GM23338 (cell line): ENCODE results near the gene ARMC7. TPM values are rescaled to one million over a fixed set of nuclear protein-coding genes. Genes with fewer than 3 reads are reported as not detected.

Experiments used
- ATAC-seq: fragments of 200-7000 bp; cut with Tn5 transposase; 3 replicates; pipeline ENCODE4 v1.9.1; 2020
- DNase-seq: peaks from one replicate; pipeline ENCODE4 v3.0.0-alpha.2; 2015; ENCODE audit warnings: low spot score
- H2AFZ ChIP-seq: fragments of 200-600 bp; sonication (generic); 2 replicates; pipeline ENCODE4 v1.8.0; 2016; ENCODE audit warnings: antibody characterized with exemption, mild to moderate bottlenecking, moderate library complexity
- H3F3A ChIP-seq: fragments of 200-600 bp; sonication (generic); replicated peaks from 2 replicates; pipeline ENCODE4 v1.8.0; 2017; ENCODE audit warnings: antibody characterized with exemption, mixed run types, low read depth
- H3K27ac ChIP-seq: fragments of 200-600 bp; sonication (generic); 2 replicates; pipeline ENCODE4 v1.6.1; 2016; ENCODE audit warnings: low read depth
- H3K27me3 ChIP-seq: fragments of 200-600 bp; sonication (generic); 2 replicates; pipeline ENCODE4 v1.8.0; 2016; ENCODE audit warnings: mild to moderate bottlenecking, mixed run types, moderate library complexity; ENCODE audit not compliant: insufficient read depth
- H3K36me3 ChIP-seq: fragments of 200-600 bp; sonication (generic); 2 replicates; pipeline ENCODE4 v1.8.0; 2016; ENCODE audit warnings: mild to moderate bottlenecking; ENCODE audit not compliant: insufficient read depth
- H3K4me1 ChIP-seq: fragments of 200-600 bp; sonication (generic); 2 replicates; pipeline ENCODE4 v1.8.0; 2016; ENCODE audit warnings: mild to moderate bottlenecking, moderate library complexity; ENCODE audit not compliant: insufficient read depth
- H3K4me2 ChIP-seq: fragments of 200-600 bp; sonication (generic); 2 replicates; pipeline ENCODE4 v1.7.1; 2017; ENCODE audit warnings: mixed run types
- H3K4me3 ChIP-seq: fragments of 200-600 bp; sonication (generic); 2 replicates; pipeline ENCODE4 v1.6.1; 2016; ENCODE audit warnings: mixed run types
- H3K79me2 ChIP-seq: fragments of 200-600 bp; sonication (generic); replicated peaks from 2 replicates; pipeline ENCODE4 v1.8.0; 2017; ENCODE audit warnings: mild to moderate bottlenecking; ENCODE audit not compliant: insufficient read depth
- H3K9me2 ChIP-seq: fragments of 200-600 bp; sonication (generic); 2 replicates; pipeline ENCODE4 v1.8.0; 2017; ENCODE audit not compliant: insufficient read depth
- H4K20me1 ChIP-seq: fragments of 200-600 bp; sonication (generic); replicated peaks from 2 replicates; pipeline ENCODE4 v1.8.0; 2017; ENCODE audit warnings: mild to moderate bottlenecking; ENCODE audit not compliant: insufficient read depth
- H3K27ac Mint-ChIP-seq: 2 replicates; pipeline ENCODE4 v1.8.0; 2020; ENCODE audit warnings: inconsistent platforms, mild to moderate bottlenecking, moderate library complexity, mixed read lengths
- H3K27me3 Mint-ChIP-seq: 3 replicates; pipeline ENCODE4 v1.8.0; 2022; ENCODE audit warnings: low read depth, mild to moderate bottlenecking, moderate library complexity, mixed read lengths, inconsistent platforms; ENCODE audit not compliant: insufficient read depth, poor library complexity
- H3K36me3 Mint-ChIP-seq: 3 replicates; pipeline ENCODE4 v1.8.0; 2021; ENCODE audit warnings: low read depth, mild to moderate bottlenecking, inconsistent platforms, moderate library complexity, mixed read lengths
- H3K4me1 Mint-ChIP-seq: 3 replicates; pipeline ENCODE4 v1.8.0; 2020; ENCODE audit warnings: mild to moderate bottlenecking, inconsistent platforms, mixed read lengths
- H3K4me3 Mint-ChIP-seq: 3 replicates; pipeline ENCODE4 v1.8.0; 2021; ENCODE audit warnings: moderate library complexity, mild to moderate bottlenecking, inconsistent platforms, mixed read lengths
- H3K9me3 Mint-ChIP-seq: 3 replicates; pipeline ENCODE4 v1.8.0; 2020; ENCODE audit warnings: moderate library complexity, mild to moderate bottlenecking, inconsistent platforms, mixed read lengths
- CREB1 ChIP-seq: fragments of 250-450 bp; sonication (Bioruptor Pico); IDR thresholded peaks from 2 replicates; pipeline ENCODE4 v1.5.0; 2020; ENCODE audit warnings: low read depth, mild to moderate bottlenecking, moderate library complexity
- EZH2 ChIP-seq: fragments of 200-600 bp; sonication (generic); IDR thresholded peaks from one replicate; pipeline ENCODE4 v1.8.0; 2017; ENCODE audit warnings: antibody characterized with exemption, mild to moderate bottlenecking, low read depth; ENCODE audit not compliant: unreplicated experiment
- EZH2phosphoT487 ChIP-seq: fragments of 200-600 bp; sonication (generic); IDR thresholded peaks from one replicate; pipeline ENCODE4 v1.8.1; 2018; ENCODE audit warnings: antibody characterized with exemption; ENCODE audit not compliant: unreplicated experiment
- JUNB ChIP-seq: IDR thresholded peaks from one replicate; pipeline ENCODE4 v1.6.1; 2016; ENCODE audit warnings: antibody characterized with exemption; ENCODE audit not compliant: unreplicated experiment
- NANOG ChIP-seq: IDR thresholded peaks from 2 replicates; pipeline ENCODE4 v1.6.1; 2016; ENCODE audit warnings: antibody characterized with exemption, borderline replicate concordance
- POLR2AphosphoS5 ChIP-seq: IDR thresholded peaks from 2 replicates; pipeline ENCODE4 v1.6.1; 2016; ENCODE audit warnings: antibody characterized with exemption, low read depth
- STAT1 ChIP-seq: IDR thresholded peaks from one replicate; pipeline ENCODE4 v1.6.1; 2016; ENCODE audit warnings: antibody characterized with exemption; ENCODE audit not compliant: unreplicated experiment
- ZNF114 ChIP-seq: fragments of 250-450 bp; sonication (Bioruptor Pico); IDR thresholded peaks from 2 replicates; pipeline ENCODE4 v1.5.0; 2020; ENCODE audit warnings: mild to moderate bottlenecking, moderate library complexity
- ZNF331 ChIP-seq: fragments of 250-450 bp; sonication (Bioruptor Pico); IDR thresholded peaks from 2 replicates; pipeline ENCODE4 v1.5.0; 2020; ENCODE audit warnings: low read depth, mild to moderate bottlenecking, moderate library complexity
- polyA plus RNA-seq: library from polyadenylated mRNA; unstranded; fragments of >200 nt; fragmentation: Nextera tagmentation; extraction: Ambion mirVana; gene quantifications from 2 replicates; pipeline ENCODE4 v1.2.1, GENCODE V29; 2016
- total RNA-seq: library from RNA; depleted of rRNA; stranded (reverse); fragments of >200 nt; shearing (Covaris generic); gene quantifications from 2 replicates; pipeline ENCODE4 v1.2.3, GENCODE V29; 2014
- TF ChIP-seq, protein P1 (sequence below): fragments of 250-450 bp; sonication (Bioruptor Pico); IDR thresholded peaks from 2 replicates; pipeline ENCODE4 v1.5.0; 2020; ENCODE audit warnings: mild to moderate bottlenecking, moderate library complexity
- TF ChIP-seq, protein P2 (sequence below), 2 experiments: fragments of 200-600 bp in 1 of 2; sonication (generic) in 1 of 2; conservative IDR thresholded peaks; 2 replicates each; pipeline versions ENCODE4 v1.5.1 to v1.6.1; 2016 to 2017; ENCODE audit warnings: antibody characterized with exemption in 2 of 2, low read depth in 2 of 2, mild to moderate bottlenecking in 2 of 2, moderate library complexity in 1 of 2
- TF ChIP-seq, protein P3 (sequence below): IDR thresholded peaks from 2 replicates; pipeline ENCODE4 v1.6.1; 2016; ENCODE audit warnings: antibody characterized with exemption
- TF ChIP-seq, protein P4 (sequence below): IDR thresholded peaks from one replicate; pipeline ENCODE4 v1.6.1; 2018; ENCODE audit warnings: antibody characterized with exemption; ENCODE audit not compliant: unreplicated experiment

Gene ARMC7
- total and polyA plus RNA-seq, 2 experiments from 2014 or later = 5.6 to 8.4 TPM

GRCh38 chr17:75133001-75133400 lies 23.2 kb downstream of the ARMC7 start:
- Mint-ChIP-seq H3K36me3 (peaks cover 52% of the 10 kb centered on the region), H3K4me1 (peaks cover 10% of the 10 kb centered on the region), H3K27me3 (peaks cover 30% of the 10 kb centered on the region), H3K4me3 (peak overlapping the region; percentile 91; the same call in 1 of the 3 replicates), H3K9me3 (no peaks in the 10 kb centered on the region), H3K27ac (no peak overlapping the region)
- Histone ChIP-seq H3F3A (peaks cover 73% of the 10 kb centered on the region), H4K20me1 (peaks cover 23% of the 10 kb centered on the region; the same call in 1 of the 2 replicates), H3K9me2 (no peaks in the 10 kb centered on the region), H3K27ac (peak overlapping the region; percentile 92), H3K4me1 (peaks cover 14% of the 10 kb centered on the region), H3K27me3 (no peaks in the 10 kb centered on the region), H3K79me2 (peaks cover 7% of the 10 kb centered on the region), H3K4me3 (no peak overlapping the region), H3K36me3 (peaks cover 14% of the 10 kb centered on the region), H3K4me2 (no peak overlapping the region), H2AFZ (no peak overlapping the region)
- DNase-seq = no peak
- no peak for ATAC-seq
- no peak for TF ChIP-seq EZH2
- TF ChIP-seq, protein P1, sequence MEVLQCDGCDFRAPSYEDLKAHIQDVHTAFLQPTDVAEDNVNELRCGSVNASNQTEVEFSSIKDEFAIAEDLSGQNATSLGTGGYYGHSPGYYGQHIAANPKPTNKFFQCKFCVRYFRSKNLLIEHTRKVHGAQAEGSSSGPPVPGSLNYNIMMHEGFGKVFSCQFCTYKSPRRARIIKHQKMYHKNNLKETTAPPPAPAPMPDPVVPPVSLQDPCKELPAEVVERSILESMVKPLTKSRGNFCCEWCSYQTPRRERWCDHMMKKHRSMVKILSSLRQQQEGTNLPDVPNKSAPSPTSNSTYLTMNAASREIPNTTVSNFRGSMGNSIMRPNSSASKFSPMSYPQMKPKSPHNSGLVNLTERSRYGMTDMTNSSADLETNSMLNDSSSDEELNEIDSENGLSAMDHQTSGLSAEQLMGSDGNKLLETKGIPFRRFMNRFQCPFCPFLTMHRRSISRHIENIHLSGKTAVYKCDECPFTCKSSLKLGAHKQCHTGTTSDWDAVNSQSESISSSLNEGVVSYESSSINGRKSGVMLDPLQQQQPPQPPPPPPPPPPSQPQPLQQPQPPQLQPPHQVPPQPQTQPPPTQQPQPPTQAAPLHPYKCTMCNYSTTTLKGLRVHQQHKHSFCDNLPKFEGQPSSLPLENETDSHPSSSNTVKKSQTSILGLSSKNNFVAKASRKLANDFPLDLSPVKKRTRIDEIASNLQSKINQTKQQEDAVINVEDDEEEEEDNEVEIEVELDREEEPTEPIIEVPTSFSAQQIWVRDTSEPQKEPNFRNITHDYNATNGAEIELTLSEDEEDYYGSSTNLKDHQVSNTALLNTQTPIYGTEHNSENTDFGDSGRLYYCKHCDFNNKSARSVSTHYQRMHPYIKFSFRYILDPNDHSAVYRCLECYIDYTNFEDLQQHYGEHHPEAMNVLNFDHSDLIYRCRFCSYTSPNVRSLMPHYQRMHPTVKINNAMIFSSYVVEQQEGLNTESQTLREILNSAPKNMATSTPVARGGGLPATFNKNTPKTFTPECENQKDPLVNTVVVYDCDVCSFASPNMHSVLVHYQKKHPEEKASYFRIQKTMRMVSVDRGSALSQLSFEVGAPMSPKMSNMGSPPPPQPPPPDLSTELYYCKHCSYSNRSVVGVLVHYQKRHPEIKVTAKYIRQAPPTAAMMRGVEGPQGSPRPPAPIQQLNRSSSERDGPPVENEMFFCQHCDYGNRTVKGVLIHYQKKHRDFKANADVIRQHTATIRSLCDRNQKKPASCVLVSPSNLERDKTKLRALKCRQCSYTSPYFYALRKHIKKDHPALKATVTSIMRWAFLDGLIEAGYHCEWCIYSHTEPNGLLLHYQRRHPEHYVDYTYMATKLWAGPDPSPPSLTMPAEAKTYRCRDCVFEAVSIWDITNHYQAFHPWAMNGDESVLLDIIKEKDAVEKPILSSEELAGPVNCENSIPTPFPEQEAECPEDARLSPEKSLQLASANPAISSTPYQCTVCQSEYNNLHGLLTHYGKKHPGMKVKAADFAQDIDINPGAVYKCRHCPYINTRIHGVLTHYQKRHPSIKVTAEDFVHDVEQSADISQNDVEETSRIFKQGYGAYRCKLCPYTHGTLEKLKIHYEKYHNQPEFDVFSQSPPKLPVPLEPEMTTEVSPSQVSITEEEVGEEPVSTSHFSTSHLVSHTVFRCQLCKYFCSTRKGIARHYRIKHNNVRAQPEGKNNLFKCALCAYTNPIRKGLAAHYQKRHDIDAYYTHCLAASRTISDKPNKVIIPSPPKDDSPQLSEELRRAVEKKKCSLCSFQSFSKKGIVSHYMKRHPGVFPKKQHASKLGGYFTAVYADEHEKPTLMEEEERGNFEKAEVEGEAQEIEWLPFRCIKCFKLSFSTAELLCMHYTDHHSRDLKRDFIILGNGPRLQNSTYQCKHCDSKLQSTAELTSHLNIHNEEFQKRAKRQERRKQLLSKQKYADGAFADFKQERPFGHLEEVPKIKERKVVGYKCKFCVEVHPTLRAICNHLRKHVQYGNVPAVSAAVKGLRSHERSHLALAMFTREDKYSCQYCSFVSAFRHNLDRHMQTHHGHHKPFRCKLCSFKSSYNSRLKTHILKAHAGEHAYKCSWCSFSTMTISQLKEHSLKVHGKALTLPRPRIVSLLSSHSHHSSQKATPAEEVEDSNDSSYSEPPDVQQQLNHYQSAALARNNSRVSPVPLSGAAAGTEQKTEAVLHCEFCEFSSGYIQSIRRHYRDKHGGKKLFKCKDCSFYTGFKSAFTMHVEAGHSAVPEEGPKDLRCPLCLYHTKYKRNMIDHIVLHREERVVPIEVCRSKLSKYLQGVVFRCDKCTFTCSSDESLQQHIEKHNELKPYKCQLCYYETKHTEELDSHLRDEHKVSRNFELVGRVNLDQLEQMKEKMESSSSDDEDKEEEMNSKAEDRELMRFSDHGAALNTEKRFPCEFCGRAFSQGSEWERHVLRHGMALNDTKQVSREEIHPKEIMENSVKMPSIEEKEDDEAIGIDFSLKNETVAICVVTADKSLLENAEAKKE (CRISPR knock-in tag) = no peak
- no peak for TF ChIP-seq STAT1
- no peak for TF ChIP-seq ZNF331
- TF ChIP-seq CREB1 = no peak
- TF ChIP-seq, protein P2, sequence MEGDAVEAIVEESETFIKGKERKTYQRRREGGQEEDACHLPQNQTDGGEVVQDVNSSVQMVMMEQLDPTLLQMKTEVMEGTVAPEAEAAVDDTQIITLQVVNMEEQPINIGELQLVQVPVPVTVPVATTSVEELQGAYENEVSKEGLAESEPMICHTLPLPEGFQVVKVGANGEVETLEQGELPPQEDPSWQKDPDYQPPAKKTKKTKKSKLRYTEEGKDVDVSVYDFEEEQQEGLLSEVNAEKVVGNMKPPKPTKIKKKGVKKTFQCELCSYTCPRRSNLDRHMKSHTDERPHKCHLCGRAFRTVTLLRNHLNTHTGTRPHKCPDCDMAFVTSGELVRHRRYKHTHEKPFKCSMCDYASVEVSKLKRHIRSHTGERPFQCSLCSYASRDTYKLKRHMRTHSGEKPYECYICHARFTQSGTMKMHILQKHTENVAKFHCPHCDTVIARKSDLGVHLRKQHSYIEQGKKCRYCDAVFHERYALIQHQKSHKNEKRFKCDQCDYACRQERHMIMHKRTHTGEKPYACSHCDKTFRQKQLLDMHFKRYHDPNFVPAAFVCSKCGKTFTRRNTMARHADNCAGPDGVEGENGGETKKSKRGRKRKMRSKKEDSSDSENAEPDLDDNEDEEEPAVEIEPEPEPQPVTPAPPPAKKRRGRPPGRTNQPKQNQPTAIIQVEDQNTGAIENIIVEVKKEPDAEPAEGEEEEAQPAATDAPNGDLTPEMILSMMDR (conservative IDR thresholded peaks at IDR 0.05; ENCODE audit: low read depth in 2 of 2) = no peak
- no peak for TF ChIP-seq JUNB
- no peak for TF ChIP-seq NANOG
- TF ChIP-seq, protein P3, sequence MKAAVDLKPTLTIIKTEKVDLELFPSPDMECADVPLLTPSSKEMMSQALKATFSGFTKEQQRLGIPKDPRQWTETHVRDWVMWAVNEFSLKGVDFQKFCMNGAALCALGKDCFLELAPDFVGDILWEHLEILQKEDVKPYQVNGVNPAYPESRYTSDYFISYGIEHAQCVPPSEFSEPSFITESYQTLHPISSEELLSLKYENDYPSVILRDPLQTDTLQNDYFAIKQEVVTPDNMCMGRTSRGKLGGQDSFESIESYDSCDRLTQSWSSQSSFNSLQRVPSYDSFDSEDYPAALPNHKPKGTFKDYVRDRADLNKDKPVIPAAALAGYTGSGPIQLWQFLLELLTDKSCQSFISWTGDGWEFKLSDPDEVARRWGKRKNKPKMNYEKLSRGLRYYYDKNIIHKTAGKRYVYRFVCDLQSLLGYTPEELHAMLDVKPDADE = no peak
- no peak for TF ChIP-seq POLR2AphosphoS5
- no peak for TF ChIP-seq EZH2phosphoT487
- TF ChIP-seq, protein P4, sequence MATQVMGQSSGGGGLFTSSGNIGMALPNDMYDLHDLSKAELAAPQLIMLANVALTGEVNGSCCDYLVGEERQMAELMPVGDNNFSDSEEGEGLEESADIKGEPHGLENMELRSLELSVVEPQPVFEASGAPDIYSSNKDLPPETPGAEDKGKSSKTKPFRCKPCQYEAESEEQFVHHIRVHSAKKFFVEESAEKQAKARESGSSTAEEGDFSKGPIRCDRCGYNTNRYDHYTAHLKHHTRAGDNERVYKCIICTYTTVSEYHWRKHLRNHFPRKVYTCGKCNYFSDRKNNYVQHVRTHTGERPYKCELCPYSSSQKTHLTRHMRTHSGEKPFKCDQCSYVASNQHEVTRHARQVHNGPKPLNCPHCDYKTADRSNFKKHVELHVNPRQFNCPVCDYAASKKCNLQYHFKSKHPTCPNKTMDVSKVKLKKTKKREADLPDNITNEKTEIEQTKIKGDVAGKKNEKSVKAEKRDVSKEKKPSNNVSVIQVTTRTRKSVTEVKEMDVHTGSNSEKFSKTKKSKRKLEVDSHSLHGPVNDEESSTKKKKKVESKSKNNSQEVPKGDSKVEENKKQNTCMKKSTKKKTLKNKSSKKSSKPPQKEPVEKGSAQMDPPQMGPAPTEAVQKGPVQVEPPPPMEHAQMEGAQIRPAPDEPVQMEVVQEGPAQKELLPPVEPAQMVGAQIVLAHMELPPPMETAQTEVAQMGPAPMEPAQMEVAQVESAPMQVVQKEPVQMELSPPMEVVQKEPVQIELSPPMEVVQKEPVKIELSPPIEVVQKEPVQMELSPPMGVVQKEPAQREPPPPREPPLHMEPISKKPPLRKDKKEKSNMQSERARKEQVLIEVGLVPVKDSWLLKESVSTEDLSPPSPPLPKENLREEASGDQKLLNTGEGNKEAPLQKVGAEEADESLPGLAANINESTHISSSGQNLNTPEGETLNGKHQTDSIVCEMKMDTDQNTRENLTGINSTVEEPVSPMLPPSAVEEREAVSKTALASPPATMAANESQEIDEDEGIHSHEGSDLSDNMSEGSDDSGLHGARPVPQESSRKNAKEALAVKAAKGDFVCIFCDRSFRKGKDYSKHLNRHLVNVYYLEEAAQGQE = no peak
- TF ChIP-seq ZNF114 (CRISPR knock-in tag) = no peak
